Bronchus fibroblast of lung (primary cell): Measurements from ENCODE around the gene ZFY. TPM values are rescaled to one million over a fixed set of nuclear protein-coding genes. Genes with fewer than 3 reads are reported as not detected.

Experiments used
- total RNA-seq: library from RNA; depleted of rRNA; stranded (reverse); fragments of >200 nt; gene quantifications from 2 replicates; pipeline ENCODE4 v1.2.3, GENCODE V29; 2015

The ZFY gene
- total RNA-seq: 6.9 and 11.0 TPM in 2 replicates

GRCh38 chrY:2934861-2935715, at the start of gene ZFY:
ZFY (plus strand) TSS chrY:2935381; CDS start chrY:2953937, 18,556 bp downstream.

Other genes starting within 250 kb of the ZFY start
- not detected in 2 replicates for gene SRY, start 147.7 kb upstream of the ZFY start, total RNA-seq
- gene RPS4Y1, start 93.8 kb upstream of the ZFY start, total RNA-seq: 356 and 397 TPM in 2 replicates